ENCODE measurements around the gene RBL1.

The RBL1 gene

DNA sequence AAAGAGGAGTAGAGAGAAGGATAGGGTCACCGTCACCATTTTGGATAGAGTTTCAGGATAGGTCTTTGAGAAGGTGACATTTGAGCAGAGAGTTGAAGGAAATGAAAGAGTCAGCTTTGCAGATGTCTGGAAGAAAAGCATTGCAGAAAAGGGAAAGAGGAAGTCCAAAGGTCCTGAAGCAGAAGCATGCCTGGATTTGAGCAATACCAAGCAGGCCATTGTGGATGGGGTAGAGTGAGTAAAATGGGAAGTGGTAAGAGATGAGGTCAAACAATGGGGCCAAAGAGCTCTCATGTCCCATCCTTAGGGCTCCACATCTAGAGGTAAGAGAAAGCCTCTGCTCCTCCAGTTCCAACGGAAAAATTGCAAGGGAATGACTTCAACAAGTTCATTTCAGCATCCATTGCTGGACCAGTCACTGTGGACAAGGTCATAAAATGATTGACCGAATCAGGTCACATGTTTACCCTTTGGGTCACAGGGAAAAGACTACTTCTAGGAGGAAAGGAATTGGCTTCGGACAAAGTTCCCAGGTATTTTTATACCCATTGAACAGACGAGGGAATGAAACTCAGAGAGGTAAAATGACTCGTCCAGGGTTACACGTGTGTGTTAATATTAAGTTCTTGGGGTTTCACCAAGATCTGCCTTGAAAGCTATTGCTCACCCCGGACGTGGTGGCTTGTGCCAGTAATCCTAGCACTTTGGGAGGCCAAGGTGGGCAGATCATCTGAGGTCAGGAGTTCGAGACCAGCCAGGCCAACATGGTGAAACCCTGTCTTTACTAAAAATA lies 137.7 kb downstream of the RBL1 start:
- H3K9ac ChIP-seq (ENCODE audit: low read depth, low read length), result no peak overlapping the region
- no peak overlapping the region for H3K4me3 ChIP-seq (ENCODE audit: low read length)
- H3K9me3 ChIP-seq (ENCODE audit: insufficient read depth, low read depth, low read length), result peaks cover 11% of the 10 kb centered on the region; the same call in 1 of the 2 replicates
- H3K36me3 ChIP-seq (ENCODE audit: insufficient read depth, low read depth, low read length), result no peaks in the 10 kb centered on the region
- no peaks in the 10 kb centered on the region for H3K27me3 ChIP-seq (ENCODE audit: insufficient read depth, low read length)
- H3K27ac ChIP-seq (ENCODE audit: low read length), result no peak overlapping the region
- no peaks in the 10 kb centered on the region for H3K4me1 ChIP-seq (ENCODE audit: insufficient read depth, low read length)

DNA sequence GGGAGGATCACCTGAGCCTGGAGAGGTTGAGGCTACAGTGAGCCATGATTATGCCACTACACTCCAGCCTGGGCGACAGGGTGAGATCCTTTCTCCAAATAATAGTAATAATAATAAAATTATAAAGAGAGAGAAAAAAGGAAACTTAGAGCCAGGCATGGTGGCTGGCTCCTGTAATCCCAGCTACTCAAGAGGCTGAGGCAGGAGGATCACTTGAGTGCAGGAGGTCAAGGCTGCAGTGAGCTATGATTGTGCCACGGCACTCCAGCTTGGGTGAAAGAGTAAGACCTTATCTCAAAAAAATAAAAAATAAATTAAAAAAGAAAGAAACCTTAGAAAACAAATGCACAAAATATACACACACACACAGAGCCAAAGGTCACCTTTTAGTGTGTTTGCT lies 139.1 kb downstream of the RBL1 start:
- Histone ChIP-seq H3K36me3 (ENCODE audit: insufficient read depth, low read depth, low read length) (no peaks in the 10 kb centered on the region), H3K27ac (ENCODE audit: low read length) (no peak overlapping the region), H3K4me1 (ENCODE audit: insufficient read depth, low read length) (no peaks in the 10 kb centered on the region), H3K9ac (ENCODE audit: low read depth, low read length) (no peak overlapping the region), H3K4me3 (ENCODE audit: low read length) (no peak overlapping the region), H3K9me3 (ENCODE audit: insufficient read depth, low read depth, low read length) (no peaks in the 10 kb centered on the region), H3K27me3 (ENCODE audit: insufficient read depth, low read length) (no peaks in the 10 kb centered on the region)

DNA sequence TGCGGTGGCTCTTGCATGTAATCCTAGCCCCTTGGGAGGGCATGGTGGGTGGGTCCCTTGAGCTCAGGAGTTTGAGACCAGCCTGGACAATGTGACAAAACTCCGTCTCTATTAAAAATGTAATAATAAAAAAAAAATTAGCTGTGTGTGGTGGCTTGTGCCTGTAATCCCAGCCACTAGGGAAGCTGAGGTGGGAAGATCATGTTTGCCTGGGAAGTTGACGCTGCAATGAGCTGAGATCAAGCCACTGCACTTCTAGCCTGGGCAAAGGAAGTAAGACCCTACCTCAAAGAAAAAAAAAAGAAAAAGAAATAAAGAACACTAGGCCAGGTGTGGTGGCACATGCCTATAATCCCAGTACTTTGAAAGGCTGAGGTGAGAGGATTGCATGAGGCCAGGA lies 139.8 kb downstream of the RBL1 start:
- Histone ChIP-seq H3K9me3 (ENCODE audit: insufficient read depth, low read depth, low read length) (no peaks in the 10 kb centered on the region), H3K36me3 (ENCODE audit: insufficient read depth, low read depth, low read length) (no peaks in the 10 kb centered on the region)

DNA sequence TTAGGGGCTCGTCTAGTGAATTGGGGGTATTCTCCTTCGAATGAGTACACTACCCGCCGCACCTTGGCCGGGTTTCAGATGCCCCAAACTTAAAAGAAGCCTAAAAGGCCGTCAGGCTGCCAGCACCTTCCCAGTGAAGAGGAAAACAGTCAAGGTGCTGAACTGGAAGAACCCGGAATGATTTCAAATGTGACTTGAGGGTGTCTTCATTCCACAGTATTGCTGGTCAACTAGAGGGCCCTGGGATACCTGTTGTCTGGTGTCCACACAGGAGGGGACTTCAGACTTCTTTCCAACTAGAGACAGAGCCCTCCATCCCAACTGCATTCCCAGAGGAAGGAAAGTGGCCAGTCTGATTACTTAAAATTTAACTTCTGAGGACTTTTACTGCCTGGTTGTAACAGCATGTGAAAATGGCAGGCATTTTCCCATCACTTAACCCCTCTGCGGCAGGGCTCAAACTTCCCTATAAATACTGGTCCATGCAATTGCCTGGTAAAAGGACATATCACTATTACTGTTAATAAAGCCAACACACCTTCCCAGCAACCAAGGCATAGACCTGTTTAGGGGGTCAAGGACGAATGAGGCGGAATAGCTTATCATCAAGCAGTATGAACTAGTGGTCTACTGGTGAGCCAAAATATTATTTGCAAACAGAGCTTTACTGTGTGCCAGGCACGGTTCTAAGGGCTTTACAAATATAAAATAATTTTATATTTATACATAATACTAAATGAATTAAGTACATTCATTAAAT lies 143.6 kb downstream of the RBL1 start:
- Histone ChIP-seq H3K9me3 (ENCODE audit: insufficient read depth, low read depth, low read length) (no peaks in the 10 kb centered on the region), H3K36me3 (ENCODE audit: insufficient read depth, low read depth, low read length) (no peaks in the 10 kb centered on the region), H3K4me3 (ENCODE audit: low read length) (peak overlapping the region; percentile 89), H3K27me3 (ENCODE audit: insufficient read depth, low read length) (peaks cover 16% of the 10 kb centered on the region), H3K27ac (ENCODE audit: low read length) (peak overlapping the region; percentile 53), H3K9ac (ENCODE audit: low read depth, low read length) (peak overlapping the region; percentile 67; the same call in 1 of the 2 replicates), H3K4me1 (ENCODE audit: insufficient read depth, low read length) (peaks cover 10% of the 10 kb centered on the region)

More for the DNA sequence above, 139.8 kb downstream of the RBL1 start:
- H3K27me3 ChIP-seq (ENCODE audit: insufficient read depth, low read length), result peaks cover under 1% of the 10 kb centered on the region; the same call in 1 of the 2 replicates
- no peaks in the 10 kb centered on the region for H3K4me1 ChIP-seq (ENCODE audit: insufficient read depth, low read length)
- H3K9ac ChIP-seq (ENCODE audit: low read depth, low read length), result no peak overlapping the region
- no peak overlapping the region for H3K27ac ChIP-seq (ENCODE audit: low read length)
- no peak overlapping the region for H3K4me3 ChIP-seq (ENCODE audit: low read length)

DNA sequence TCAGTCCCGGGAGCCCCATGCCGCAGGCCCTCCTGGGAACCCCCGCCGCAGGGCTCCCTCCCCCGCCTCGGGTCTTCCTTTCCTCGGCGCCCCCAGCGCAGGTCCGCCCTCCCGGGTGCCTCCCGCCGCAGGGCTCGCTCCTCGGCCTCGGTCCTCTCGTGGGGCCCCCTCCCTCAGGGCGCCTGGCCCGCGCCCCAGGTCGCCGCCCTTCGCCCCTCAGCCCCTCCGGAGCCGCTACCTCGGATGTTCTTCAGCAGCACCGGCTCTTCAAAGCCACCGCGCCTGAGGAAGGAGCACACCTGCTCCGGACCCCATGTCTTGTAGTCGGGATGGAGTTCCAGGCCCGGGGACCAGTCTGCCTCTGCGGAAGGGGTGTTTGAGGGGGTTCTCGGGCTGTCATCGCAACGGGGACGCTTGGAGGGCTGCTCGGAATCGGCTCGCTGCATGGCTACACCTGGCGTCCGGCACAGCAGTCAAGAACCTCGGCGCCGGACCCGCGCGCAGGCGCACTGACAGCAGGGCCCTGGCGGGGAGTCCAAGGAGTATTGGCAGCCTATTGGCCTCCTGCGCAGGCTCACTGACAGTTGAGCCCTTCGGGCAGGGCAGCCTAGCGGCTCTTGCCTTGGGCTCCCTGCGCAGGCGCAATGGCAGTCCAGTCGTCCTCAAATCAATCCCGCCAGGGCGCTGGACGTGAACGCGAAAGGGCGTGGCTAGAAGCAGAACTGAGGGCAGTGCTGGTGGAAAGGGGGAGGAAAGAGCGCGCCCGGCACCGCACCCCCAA lies 144.4 kb downstream of the RBL1 start, which contains the start of gene SAMHD1:
Gene SAMHD1 (minus strand): TSS at position 511 of the 781 bp plus-strand sequence. CDS start 65 bp downstream, at position 446.
- H3K4me1 ChIP-seq (ENCODE audit: insufficient read depth, low read length), result peaks cover 14% of the 10 kb centered on the region
- peak within 1 kb of the TSS; percentile 67; the same call in 1 of the 2 replicates for H3K9ac ChIP-seq (ENCODE audit: low read depth, low read length)
- H3K9me3 ChIP-seq (ENCODE audit: insufficient read depth, low read depth, low read length), result no peaks in the 10 kb centered on the region
- H3K27me3 ChIP-seq (ENCODE audit: insufficient read depth, low read length), result peaks cover 16% of the 10 kb centered on the region
- no peaks in the 10 kb centered on the region for H3K36me3 ChIP-seq (ENCODE audit: insufficient read depth, low read depth, low read length)
- peak within 1 kb of the TSS; percentile 53 for H3K27ac ChIP-seq (ENCODE audit: low read length)
- H3K4me3 ChIP-seq (ENCODE audit: low read length), result peak within 1 kb of the TSS; percentile 89

DNA sequence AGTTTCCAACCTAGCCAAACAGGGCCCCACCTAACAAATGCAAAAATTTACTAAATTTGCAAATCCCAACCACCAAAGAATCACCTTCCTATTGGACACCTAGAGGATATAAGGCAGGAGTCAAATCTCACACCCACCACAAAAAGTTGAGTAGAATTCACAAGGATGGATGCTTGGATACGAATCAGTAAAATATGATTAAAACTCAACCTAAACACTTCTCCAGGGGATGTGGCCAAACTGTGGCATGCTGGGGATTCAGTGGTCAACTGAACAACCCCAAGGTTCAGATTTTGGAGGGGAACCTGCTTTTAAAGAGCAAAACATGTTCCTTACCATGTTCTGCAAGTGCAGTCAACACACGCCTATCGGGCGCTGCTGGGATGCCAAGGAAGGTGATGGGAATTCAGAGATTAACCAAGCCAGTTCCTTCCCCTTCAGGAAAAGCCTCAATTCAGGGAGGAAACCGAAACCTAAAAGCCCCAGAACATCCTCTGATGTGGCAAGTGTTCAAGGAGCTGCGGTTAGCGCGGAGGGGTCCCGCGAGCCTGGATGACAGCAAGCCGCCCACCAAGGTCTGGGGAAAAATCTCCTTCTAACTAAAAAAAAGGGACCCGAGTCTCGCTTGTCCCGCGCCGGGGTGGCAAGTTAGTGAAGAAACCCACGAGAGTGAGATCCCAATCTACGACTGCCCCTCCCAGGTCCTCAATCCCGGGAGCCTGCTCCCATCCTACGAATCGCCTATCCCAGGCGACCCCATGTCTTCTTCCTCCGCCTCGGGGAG lies 145.2 kb downstream of the RBL1 start:
- H3K27ac ChIP-seq (ENCODE audit: low read length), result no peak overlapping the region
- peaks cover under 1% of the 10 kb centered on the region; the same call in 1 of the 2 replicates for H3K36me3 ChIP-seq (ENCODE audit: insufficient read depth, low read depth, low read length)
- H3K9ac ChIP-seq (ENCODE audit: low read depth, low read length), result peak overlapping the region; percentile 12; the same call in 1 of the 2 replicates
- H3K27me3 ChIP-seq (ENCODE audit: insufficient read depth, low read length), result peaks cover 16% of the 10 kb centered on the region
- H3K4me3 ChIP-seq (ENCODE audit: low read length), result peak overlapping the region; percentile 89
- H3K9me3 ChIP-seq (ENCODE audit: insufficient read depth, low read depth, low read length), result no peaks in the 10 kb centered on the region
- peaks cover 15% of the 10 kb centered on the region for H3K4me1 ChIP-seq (ENCODE audit: insufficient read depth, low read length)

Data from iPS-20b (cell line).